ENCODE results near the gene MED27.

The MED27 gene

DNA sequence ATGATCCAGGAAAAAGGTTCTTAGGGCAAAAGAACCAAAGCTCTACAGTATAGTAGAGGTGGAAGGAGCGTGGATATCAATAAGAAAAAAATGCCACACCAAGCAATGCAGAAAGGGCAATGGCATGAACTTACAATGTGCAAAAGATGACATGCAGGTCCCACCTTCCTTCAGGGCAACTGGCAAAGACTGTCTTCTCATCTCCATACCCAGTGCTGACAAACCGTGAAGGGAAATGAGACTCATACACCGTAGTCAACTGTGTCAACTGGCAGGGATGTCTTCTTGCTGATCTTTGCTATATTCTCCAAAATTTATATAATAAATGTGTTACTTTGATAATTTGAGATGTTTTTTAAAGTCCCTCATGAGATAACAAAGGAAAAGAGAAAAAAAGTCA is 36.0 kb downstream of the MED27 start:
- no peak for ATAC-seq (ENCODE audit: insufficient read depth, low read depth)
- Histone ChIP-seq H3K4me2 (ENCODE audit: insufficient read depth, low read length) (no peak overlapping the region), H3K27me3 (ENCODE audit: insufficient read depth, low read length, poor library complexity) (no peaks in the 10 kb centered on the region), H3K4me1 (ENCODE audit: insufficient read depth, low read length) (no peaks in the 10 kb centered on the region), H3K4me3 (ENCODE audit: low read depth in 1 of 2, low read length in 2 of 2) (no peak overlapping the region), H3K27ac (ENCODE audit: low read length) (no peak overlapping the region), H3K79me2 (ENCODE audit: insufficient read depth, low read length) (peaks cover 43% of the 10 kb centered on the region), H3K9me3 (ENCODE audit: insufficient read depth, low read length, severe bottlenecking) (no peaks in the 10 kb centered on the region), H2AFZ (ENCODE audit: low read depth, low read length) (no peak overlapping the region), H3K36me3 (ENCODE audit: insufficient read depth, low read length) (no peaks in the 10 kb centered on the region), H4K20me1 (ENCODE audit: insufficient read depth, low read length) (peaks cover 53% of the 10 kb centered on the region), H3K9ac (ENCODE audit: low read depth, low read length) (no peak overlapping the region)
- TF ChIP-seq, protein P1, sequence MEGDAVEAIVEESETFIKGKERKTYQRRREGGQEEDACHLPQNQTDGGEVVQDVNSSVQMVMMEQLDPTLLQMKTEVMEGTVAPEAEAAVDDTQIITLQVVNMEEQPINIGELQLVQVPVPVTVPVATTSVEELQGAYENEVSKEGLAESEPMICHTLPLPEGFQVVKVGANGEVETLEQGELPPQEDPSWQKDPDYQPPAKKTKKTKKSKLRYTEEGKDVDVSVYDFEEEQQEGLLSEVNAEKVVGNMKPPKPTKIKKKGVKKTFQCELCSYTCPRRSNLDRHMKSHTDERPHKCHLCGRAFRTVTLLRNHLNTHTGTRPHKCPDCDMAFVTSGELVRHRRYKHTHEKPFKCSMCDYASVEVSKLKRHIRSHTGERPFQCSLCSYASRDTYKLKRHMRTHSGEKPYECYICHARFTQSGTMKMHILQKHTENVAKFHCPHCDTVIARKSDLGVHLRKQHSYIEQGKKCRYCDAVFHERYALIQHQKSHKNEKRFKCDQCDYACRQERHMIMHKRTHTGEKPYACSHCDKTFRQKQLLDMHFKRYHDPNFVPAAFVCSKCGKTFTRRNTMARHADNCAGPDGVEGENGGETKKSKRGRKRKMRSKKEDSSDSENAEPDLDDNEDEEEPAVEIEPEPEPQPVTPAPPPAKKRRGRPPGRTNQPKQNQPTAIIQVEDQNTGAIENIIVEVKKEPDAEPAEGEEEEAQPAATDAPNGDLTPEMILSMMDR (IDR thresholded peaks at IDR 0.05; ENCODE audit: borderline replicate concordance, extremely low read depth, low read length, poor library complexity, severe bottlenecking): no peak
- TF ChIP-seq EZH2 (IDR thresholded peaks at IDR 0.05; ENCODE audit: borderline replicate concordance, low read depth, low read length, severe bottlenecking): no peak
- no peak for DNase-seq

DNA sequence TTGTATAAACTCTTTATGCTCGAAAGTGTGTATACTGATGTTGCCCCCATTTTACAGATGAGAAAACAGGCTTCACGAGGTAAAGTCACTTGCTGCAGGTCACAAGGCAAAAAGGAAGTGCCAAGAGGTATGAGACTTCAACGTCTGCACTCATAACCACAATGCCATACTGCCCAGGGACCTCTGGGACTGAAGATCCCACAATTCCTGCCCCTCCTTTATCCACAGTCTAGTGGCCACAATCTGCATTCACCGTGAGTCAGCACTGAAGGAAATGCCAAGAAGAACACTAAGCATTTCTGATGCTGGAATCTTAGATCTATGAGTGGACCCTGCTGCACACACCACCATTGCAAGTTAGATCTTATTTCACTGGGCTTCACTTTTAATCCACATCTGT is 37.3 kb downstream of the MED27 start:
- H3K4me2 ChIP-seq (ENCODE audit: insufficient read depth, low read length): no peak overlapping the region
- H3K4me1 ChIP-seq (ENCODE audit: insufficient read depth, low read length): no peaks in the 10 kb centered on the region
- peaks cover 39% of the 10 kb centered on the region for H3K79me2 ChIP-seq (ENCODE audit: insufficient read depth, low read length)
- ATAC-seq (ENCODE audit: insufficient read depth, low read depth) (no peak), DNase-seq (no peak)
- H3K9me3 ChIP-seq (ENCODE audit: insufficient read depth, low read length, severe bottlenecking): no peaks in the 10 kb centered on the region
- no peak overlapping the region for H3K9ac ChIP-seq (ENCODE audit: low read depth, low read length)
- no peak for TF ChIP-seq EZH2 (IDR thresholded peaks at IDR 0.05; ENCODE audit: borderline replicate concordance, low read depth, low read length, severe bottlenecking)
- TF ChIP-seq, protein P1 (IDR thresholded peaks at IDR 0.05; ENCODE audit: borderline replicate concordance, extremely low read depth, low read length, poor library complexity, severe bottlenecking): no peak
- peaks cover 57% of the 10 kb centered on the region; the same call in 1 of the 2 replicates for H4K20me1 ChIP-seq (ENCODE audit: insufficient read depth, low read length)
- H3K36me3 ChIP-seq (ENCODE audit: insufficient read depth, low read length): no peaks in the 10 kb centered on the region
- no peak overlapping the region for H3K27ac ChIP-seq (ENCODE audit: low read length)
- H3K27me3 ChIP-seq (ENCODE audit: insufficient read depth, low read length, poor library complexity): no peaks in the 10 kb centered on the region
- no peak overlapping the region for H2AFZ ChIP-seq (ENCODE audit: low read depth, low read length)
- H3K4me3 ChIP-seq (ENCODE audit: low read depth in 1 of 2, low read length in 2 of 2): no peak overlapping the region

DNA sequence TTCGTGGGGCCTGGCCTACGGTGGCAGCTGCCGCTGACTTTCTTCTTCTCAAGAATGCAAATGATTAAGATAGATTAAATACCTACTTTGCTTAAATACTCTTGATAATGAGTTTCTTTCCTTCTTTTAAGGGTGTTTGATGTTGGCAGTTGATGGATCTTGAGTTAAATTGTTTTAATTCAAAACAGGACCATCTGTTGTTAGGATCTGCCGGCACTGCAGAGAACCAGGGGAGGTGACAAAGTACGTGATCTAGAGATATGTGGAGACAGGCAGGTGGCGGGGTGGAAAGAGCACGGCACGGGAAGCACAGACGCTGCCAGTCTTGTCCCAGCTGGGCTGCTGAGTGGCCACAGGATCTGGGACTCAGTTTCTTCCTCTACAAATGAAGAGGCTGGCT is 37.9 kb downstream of the MED27 start:
- Histone ChIP-seq H3K79me2 (ENCODE audit: insufficient read depth, low read length) (peaks cover 36% of the 10 kb centered on the region), H3K4me1 (ENCODE audit: insufficient read depth, low read length) (no peaks in the 10 kb centered on the region), H3K9me3 (ENCODE audit: insufficient read depth, low read length, severe bottlenecking) (no peaks in the 10 kb centered on the region), H3K27me3 (ENCODE audit: insufficient read depth, low read length, poor library complexity) (no peaks in the 10 kb centered on the region), H3K4me3 (ENCODE audit: low read depth in 1 of 2, low read length in 2 of 2) (no peak overlapping the region), H3K36me3 (ENCODE audit: insufficient read depth, low read length) (no peaks in the 10 kb centered on the region), H2AFZ (ENCODE audit: low read depth, low read length) (no peak overlapping the region), H4K20me1 (ENCODE audit: insufficient read depth, low read length) (peaks cover 59% of the 10 kb centered on the region; the same call in 1 of the 2 replicates), H3K9ac (ENCODE audit: low read depth, low read length) (no peak overlapping the region), H3K4me2 (ENCODE audit: insufficient read depth, low read length) (no peak overlapping the region), H3K27ac (ENCODE audit: low read length) (no peak overlapping the region)
- TF ChIP-seq, protein P1 (IDR thresholded peaks at IDR 0.05; ENCODE audit: borderline replicate concordance, extremely low read depth, low read length, poor library complexity, severe bottlenecking): no peak
- TF ChIP-seq EZH2 (IDR thresholded peaks at IDR 0.05; ENCODE audit: borderline replicate concordance, low read depth, low read length, severe bottlenecking): no peak
- no peak for DNase-seq
- no peak for ATAC-seq (ENCODE audit: insufficient read depth, low read depth)

DNA sequence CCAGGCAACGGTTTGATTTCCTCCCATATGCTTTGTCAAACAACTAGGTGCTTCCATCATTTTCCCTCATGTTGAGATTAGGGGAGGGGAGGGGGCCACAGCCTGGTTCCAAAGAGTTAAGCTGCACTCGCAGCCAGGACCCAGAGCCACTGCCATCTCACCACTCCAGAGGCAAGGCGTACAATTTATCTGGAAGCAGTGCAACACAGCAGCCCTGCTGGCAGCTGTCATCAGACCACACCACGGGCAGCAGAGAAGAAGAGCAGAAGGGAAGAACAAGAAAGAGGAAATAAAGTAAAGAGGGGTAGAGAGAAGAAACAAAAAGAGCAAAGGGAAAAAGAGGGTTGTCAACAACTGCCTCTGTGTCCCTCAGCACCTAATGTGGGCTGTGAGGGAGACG is 38.9 kb downstream of the MED27 start:
- Histone ChIP-seq H3K9me3 (ENCODE audit: insufficient read depth, low read length, severe bottlenecking) (no peaks in the 10 kb centered on the region), H3K9ac (ENCODE audit: low read depth, low read length) (no peak overlapping the region), H3K27ac (ENCODE audit: low read length) (no peak overlapping the region), H3K4me1 (ENCODE audit: insufficient read depth, low read length) (no peaks in the 10 kb centered on the region), H4K20me1 (ENCODE audit: insufficient read depth, low read length) (peaks cover 60% of the 10 kb centered on the region; the same call in 1 of the 2 replicates), H3K27me3 (ENCODE audit: insufficient read depth, low read length, poor library complexity) (no peaks in the 10 kb centered on the region), H3K4me3 (ENCODE audit: low read depth in 1 of 2, low read length in 2 of 2) (no peak overlapping the region), H3K36me3 (ENCODE audit: insufficient read depth, low read length) (no peaks in the 10 kb centered on the region), H3K4me2 (ENCODE audit: insufficient read depth, low read length) (no peak overlapping the region), H3K79me2 (ENCODE audit: insufficient read depth, low read length) (peaks cover 37% of the 10 kb centered on the region; the same call in 1 of the 2 replicates), H2AFZ (ENCODE audit: low read depth, low read length) (no peak overlapping the region)
- DNase-seq (no peak), ATAC-seq (ENCODE audit: insufficient read depth, low read depth) (no peak)
- no peak for TF ChIP-seq EZH2 (IDR thresholded peaks at IDR 0.05; ENCODE audit: borderline replicate concordance, low read depth, low read length, severe bottlenecking)
- TF ChIP-seq, protein P1 (IDR thresholded peaks at IDR 0.05; ENCODE audit: borderline replicate concordance, extremely low read depth, low read length, poor library complexity, severe bottlenecking): no peak

All from DND-41 (cell line).